Measurements from ENCODE around the gene NDUFB8. TPM values are rescaled to one million over a fixed set of nuclear protein-coding genes. Genes with fewer than 3 reads are reported as not detected.
A peak's percentile ranks its signal among the peaks of the same experiment; 100 is the strongest.

Gene NDUFB8
- total RNA-seq, 1 donor from 2014 or later = 141 TPM

DNA sequence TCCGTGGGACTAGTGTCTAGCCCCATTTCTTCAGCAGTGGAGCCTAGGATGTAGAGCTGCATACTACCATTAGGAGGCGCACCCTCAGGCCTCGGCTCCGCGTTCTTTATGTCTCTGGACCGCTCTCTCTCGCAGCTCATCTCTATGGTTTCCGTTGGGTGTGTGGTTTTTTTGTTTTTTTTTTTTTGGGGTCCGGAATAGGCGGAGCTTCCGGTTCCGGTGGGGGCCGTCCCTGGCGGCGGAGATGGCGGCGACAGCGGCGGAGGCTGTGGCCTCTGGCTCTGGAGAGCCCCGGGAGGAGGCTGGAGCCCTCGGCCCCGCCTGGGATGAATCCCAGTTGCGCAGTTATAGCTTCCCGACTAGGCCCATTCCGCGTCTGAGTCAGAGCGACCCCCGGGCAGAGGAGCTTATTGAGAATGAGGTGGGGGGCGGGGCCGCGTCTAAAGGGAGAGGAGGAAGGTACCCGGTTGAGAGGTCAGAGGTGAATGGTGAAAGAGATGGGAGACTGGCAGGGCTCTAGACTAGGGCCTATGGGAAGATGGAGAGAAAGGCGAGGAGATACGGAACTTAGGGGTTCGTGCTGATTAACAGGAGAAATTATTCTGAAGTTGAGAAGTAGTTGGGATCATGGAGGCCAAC lies 6.2 kb upstream of the NDUFB8 start, which contains the start of gene HIF1AN:
TSS of gene HIF1AN (plus strand) at position 229 of the 639 bp plus-strand sequence. CDS start at position 245, 16 bp downstream.
- DNase-seq (ENCODE audit: low spot score in 2 of 2, unreplicated experiment in 2 of 2) = peak; percentile 64 to 80
- no peaks in the 10 kb centered on the region for H3K27me3 Mint-ChIP-seq (ENCODE audit: low read depth)
- no peaks in the 10 kb centered on the region for H3K9me3 Mint-ChIP-seq
- H3K4me3 Mint-ChIP-seq = no peak within 1 kb of the TSS
- peaks cover 3% of the 10 kb centered on the region for H3K4me1 Mint-ChIP-seq
- H3K27ac Mint-ChIP-seq = no peak within 1 kb of the TSS
- H3K36me3 Mint-ChIP-seq = peaks cover 11% of the 10 kb centered on the region
- TF ChIP-seq, protein P1, sequence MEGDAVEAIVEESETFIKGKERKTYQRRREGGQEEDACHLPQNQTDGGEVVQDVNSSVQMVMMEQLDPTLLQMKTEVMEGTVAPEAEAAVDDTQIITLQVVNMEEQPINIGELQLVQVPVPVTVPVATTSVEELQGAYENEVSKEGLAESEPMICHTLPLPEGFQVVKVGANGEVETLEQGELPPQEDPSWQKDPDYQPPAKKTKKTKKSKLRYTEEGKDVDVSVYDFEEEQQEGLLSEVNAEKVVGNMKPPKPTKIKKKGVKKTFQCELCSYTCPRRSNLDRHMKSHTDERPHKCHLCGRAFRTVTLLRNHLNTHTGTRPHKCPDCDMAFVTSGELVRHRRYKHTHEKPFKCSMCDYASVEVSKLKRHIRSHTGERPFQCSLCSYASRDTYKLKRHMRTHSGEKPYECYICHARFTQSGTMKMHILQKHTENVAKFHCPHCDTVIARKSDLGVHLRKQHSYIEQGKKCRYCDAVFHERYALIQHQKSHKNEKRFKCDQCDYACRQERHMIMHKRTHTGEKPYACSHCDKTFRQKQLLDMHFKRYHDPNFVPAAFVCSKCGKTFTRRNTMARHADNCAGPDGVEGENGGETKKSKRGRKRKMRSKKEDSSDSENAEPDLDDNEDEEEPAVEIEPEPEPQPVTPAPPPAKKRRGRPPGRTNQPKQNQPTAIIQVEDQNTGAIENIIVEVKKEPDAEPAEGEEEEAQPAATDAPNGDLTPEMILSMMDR (IDR thresholded peaks at IDR 0.05; ENCODE audit: unreplicated experiment) = peak; percentile 71

DNA sequence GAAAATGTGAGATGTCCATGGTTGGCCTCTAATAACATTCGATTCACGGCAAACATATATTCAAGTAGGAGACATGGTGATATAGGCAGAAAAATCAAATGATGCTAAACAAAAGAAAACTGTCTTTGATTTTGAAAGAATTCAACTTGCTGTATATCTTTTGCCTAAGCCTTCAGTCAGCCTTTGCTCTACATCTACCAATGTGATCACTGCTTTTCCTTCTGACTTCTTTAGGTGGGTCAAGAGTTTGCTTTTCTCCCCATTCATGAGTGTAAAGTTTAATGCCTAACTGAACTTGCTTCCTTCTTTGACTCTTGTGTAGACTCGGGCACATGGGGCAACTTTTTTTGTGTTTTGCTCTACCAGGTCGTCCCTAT lies 5.7 kb upstream of the NDUFB8 start:
- TF ChIP-seq, protein P1 (IDR thresholded peaks at IDR 0.05; ENCODE audit: unreplicated experiment) = no peak
- Mint-ChIP-seq H3K4me1 (peaks cover 4% of the 10 kb centered on the region), H3K4me3 (no peak overlapping the region), H3K27me3 (ENCODE audit: low read depth) (no peaks in the 10 kb centered on the region), H3K27ac (no peak overlapping the region), H3K36me3 (peaks cover 6% of the 10 kb centered on the region), H3K9me3 (no peaks in the 10 kb centered on the region)
- DNase-seq (ENCODE audit: low spot score in 2 of 2, unreplicated experiment in 2 of 2) = no peak

DNA sequence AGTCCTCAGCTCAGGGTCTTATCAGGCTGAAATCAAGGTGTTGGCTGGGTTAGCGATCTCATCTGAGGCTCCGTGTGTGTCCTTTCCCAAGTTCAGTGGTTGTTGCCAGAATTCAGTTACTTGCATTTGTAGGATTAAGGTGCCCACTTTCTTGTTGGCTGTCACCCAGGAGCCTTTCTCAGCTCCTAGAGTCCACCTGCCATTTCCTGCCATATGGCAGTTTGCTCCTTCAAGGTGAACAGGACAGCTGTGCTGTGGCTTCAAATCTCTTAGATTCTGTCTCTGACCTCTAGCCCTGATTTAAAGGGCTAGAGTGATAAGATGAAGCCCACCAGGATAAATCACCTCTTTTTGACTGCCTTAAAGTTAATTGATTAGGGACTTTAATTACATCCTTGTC lies 5.1 kb upstream of the NDUFB8 start:
- no peak overlapping the region for H3K4me3 Mint-ChIP-seq
- no peak overlapping the region for H3K27ac Mint-ChIP-seq
- no peaks in the 10 kb centered on the region for H3K27me3 Mint-ChIP-seq (ENCODE audit: low read depth)
- no peak for DNase-seq (ENCODE audit: low spot score in 2 of 2, unreplicated experiment in 2 of 2)
- TF ChIP-seq, protein P1 (IDR thresholded peaks at IDR 0.05; ENCODE audit: unreplicated experiment) = no peak
- H3K36me3 Mint-ChIP-seq = peaks cover 4% of the 10 kb centered on the region
- H3K9me3 Mint-ChIP-seq = no peaks in the 10 kb centered on the region
- peaks cover 8% of the 10 kb centered on the region for H3K4me1 Mint-ChIP-seq

DNA sequence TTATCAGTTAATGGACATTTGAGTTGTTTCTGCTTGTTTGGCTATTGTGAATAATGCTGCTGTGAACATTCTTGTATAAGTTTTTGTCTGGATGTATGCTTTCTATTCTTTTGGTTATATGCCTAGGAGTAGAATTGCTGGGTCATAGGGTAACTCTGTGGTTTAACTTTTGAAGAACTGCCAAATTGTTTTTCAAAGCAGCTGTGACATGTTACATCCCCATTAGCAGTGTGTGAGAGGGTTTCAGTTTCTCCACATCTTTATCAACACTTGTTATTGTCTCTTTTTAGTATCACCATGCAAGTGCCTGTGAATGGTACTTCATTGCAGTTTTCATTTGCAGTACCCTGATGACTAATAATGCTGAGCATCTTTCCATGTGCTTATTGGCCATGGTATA lies 2.1 kb upstream of the NDUFB8 start:
- H3K9me3 Mint-ChIP-seq = no peaks in the 10 kb centered on the region
- H3K27me3 Mint-ChIP-seq (ENCODE audit: low read depth) = no peaks in the 10 kb centered on the region
- TF ChIP-seq, protein P1 (IDR thresholded peaks at IDR 0.05; ENCODE audit: unreplicated experiment) = no peak
- DNase-seq (ENCODE audit: low spot score in 2 of 2, unreplicated experiment in 2 of 2) = no peak
- H3K4me1 Mint-ChIP-seq = peaks cover 14% of the 10 kb centered on the region
- no peak overlapping the region for H3K27ac Mint-ChIP-seq
- H3K36me3 Mint-ChIP-seq = peaks cover 2% of the 10 kb centered on the region
- H3K4me3 Mint-ChIP-seq = no peak overlapping the region

DNA sequence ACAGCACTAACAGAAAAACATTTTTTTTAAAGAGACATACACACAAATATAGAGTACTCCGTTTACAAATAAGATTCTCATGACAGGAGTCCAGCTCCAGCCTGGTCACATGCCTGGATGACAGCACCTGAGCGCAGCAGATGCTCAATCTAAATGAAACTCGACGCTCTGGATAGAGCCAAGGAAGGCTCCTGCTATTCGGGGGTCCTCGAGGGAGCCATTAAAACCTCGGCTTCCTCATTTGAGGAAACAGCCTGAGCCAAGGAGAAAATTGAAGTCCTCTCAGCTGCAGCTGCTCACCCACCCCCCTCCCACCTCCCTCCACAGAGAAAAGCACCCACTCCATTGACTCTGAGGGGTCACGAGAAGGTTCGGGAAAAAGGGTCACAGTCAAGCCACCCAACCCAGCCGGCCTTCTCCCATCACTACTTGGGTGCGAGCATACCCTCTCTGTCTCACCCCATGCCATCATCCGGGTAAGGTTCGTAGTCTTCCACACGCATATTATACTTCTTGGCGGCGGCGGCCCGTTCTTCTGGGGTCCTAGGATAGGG lies 673 bp downstream of the NDUFB8 start:
- Mint-ChIP-seq H3K4me1 (peaks cover 14% of the 10 kb centered on the region), H3K27ac (peak overlapping the region; percentile 94), H3K27me3 (ENCODE audit: low read depth) (no peaks in the 10 kb centered on the region), H3K36me3 (peaks cover 15% of the 10 kb centered on the region), H3K4me3 (peak overlapping the region; percentile 99), H3K9me3 (no peaks in the 10 kb centered on the region)
- TF ChIP-seq, protein P1 (IDR thresholded peaks at IDR 0.05; ENCODE audit: unreplicated experiment) = no peak
- DNase-seq (ENCODE audit: low spot score in 2 of 2, unreplicated experiment in 2 of 2) = no peak

All from mesothelial cell of epicardium (in vitro differentiated cells).